Activated CD8-positive, alpha-beta memory T cell treated with anti-CD3 and anti-CD28 coated beads, Interleukin-2, amount 50 U/mL, for 1 hour (primary cell): ENCODE measurements around the gene REPS2.

Experiments
- DNase-seq: peaks from one replicate; pipeline ENCODE4 v3.0.0-alpha.2; 2020; ENCODE audit errors: extremely low read depth

REPS2 gene

DNA sequence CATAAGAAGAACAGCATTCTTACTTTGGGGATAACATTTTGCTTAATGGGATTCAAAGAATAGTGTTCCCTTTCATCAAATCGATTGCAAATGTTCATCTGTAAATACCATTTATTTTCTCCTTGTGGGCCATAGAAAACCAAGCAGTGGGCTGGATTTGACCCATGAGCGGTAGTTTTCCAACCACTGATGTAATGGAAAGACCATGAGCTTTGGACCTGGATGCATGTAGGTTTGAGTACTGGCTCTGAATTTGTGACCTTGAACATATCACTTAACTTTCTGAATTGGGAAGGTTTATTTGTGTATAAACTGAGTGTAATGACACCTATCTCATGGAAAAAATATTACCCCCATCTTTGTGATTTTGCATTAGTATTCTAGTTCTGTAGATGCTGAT, 54.3 kb downstream of the REPS2 start:
- DNase-seq = no peak

DNA sequence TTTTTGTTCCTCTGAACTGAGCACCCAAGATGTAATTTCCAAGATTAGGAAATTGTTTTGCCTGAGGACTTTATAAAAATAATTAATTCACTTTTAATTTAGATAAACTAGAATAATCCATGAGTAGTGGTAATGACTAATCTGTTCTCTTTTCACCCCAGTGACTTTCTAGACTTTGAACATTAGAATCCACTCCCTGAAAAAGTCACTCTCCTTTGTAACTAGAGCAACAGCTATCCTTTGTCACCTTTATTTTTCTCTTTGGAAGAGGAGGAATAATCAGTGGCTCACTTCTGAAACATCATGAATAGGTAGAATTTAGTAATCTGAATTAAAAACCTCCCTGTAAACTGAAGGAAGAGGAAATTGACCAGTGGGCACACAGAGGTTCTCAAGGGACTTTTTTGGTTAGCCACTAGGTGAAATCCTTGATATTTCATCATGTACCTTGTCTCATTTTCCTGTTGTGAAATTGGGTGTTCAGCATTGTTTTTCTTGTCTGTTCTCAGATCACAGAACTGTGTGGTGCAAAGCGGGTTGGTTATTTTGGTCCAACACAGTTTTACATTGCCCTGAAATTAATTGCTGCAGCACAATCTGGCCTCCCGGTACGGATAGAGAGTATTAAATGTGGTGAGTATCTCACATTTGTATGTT, 59.4 kb downstream of the REPS2 start:
- no peak for DNase-seq

DNA sequence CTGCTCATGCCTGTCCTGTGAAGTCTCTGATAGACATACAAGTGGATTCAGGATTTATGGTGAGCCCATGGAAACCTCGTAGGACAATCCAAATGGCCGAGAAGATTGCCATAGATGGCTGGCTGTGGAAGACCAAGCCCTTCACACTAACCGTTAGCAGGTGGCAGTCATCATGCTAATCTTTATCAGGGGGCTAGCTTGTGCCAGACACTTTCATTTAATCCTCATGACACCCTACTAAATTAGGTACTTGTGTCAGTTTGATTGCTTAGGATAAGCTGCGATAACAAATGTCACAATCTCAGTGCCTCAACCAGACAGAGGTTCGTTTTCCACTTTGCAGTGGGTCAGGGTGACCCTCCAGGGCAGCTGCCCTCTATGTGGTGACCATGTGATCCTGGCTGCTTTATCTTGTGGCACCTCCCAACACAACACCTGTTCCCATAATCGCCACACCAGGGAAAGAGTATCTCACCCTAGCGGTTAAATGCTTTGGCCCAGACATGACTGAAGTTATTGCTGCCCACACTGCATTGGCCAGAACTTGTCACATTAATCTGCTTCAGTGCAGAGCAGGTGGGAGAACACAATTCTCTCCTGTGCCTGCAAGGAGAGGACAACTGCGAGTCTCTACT, 60.8 kb downstream of the REPS2 start:
- DNase-seq = no peak

DNA sequence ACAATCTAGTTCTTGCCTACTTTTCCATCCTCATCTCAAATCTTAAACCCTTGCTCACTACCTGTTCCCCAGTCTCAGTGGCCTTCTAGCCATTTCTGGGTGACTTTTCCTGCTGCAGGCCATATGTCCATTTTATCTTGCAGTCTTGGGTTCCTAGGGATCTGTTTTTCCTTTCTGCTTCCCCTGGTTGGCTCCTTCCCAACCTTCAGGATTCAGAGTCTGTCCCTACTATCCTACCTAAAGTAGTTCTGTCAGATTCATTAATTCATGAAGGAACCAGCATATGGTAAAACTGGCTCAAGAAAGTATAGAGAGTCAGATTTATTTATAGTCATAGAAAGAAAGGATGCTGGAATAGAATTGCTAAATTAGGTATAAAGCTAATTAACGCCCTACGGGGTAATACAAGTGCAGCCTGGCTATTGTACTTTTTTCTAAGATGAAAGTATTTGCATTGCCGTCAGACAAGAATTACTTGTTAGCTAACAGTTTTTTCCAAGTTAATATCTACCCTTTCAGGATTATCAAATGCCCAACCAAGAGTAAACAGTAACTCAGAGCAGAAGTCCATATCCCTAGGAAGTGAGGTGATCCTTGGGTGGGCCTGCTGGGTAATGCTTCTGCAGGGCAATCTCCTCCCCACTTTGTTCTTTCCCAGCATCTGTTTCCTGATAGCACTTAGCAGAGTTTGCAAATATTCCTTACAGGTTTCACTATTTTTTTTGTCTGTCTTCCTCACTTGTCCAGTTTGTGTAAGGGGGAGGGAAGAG, 63.6 kb downstream of the REPS2 start:
- DNase-seq = no peak

DNA sequence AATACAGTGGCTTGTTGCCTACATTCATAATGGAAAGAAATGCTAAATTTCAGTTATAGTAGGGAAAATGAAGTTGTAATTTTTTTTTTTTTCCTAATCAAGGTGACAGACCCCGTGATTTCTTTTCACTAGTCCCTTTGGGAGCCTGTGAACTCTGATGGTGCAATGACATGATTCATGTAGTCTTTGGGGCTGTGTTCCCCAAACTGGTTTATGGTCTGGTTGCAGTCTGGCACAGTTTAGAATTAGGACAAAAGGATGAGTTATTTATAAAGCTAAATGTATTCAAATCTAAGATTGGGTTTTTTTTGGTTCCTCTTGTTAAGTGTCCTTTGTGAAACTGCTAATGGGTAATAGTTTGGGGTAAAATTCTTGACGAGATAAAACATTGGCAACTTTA, 66.0 kb downstream of the REPS2 start:
- DNase-seq = no peak

DNA sequence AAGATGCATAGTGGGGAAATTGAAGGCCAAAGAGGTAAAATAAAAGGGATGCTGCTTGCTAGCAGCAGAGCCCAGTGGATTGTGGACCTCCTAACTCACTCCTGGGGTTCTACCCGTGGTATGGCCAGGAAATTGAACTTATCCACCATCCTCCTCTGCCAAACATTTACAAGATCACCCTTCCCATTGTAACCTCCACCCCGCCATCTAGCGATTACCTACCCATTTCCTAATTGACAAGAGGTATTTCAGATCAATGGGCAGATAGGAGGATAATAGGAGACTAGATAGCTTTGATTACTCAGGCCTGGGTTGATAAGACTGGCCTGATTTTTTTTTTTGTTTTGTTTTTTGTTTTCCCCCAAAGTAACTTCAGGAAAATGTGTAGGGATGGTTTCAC, 67.8 kb downstream of the REPS2 start:
- DNase-seq = no peak

DNA sequence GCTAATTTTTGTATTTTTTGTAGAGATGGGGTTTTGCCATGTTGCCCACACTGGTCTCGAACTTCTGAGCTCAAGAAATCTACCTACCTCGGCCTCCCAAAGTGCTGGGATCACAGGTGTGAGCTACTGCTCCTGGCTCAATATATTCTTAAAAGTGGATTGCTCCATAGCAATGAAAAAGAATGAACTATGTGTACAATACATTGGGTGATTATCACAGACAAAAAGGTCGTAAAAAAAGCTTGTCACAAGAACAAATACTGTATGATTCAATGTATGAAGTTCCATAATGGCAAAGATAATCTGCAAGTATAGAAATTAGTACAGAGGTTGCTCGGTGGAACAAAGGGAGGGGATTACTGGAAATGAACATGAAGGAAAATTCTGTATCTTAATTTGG, 70.7 kb downstream of the REPS2 start:
- no peak for DNase-seq

DNA sequence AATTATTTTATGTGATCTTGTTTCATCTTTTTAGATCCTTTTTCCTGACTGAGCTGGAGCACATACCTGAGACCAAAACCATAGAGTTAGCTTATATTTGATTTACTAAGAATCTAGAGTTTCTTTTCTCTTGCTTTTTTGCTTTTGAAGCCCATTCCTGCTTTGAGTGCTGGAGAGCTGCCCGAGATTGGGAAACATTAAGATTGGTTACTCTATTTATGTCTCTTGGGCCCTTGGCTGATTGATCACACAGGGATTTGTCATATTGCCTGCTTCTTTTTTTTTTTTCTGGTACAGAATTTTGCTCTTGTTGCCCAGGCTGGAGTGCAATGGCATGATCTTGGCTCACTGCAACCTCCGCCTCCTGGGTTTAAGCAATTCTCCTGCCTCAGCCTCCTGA, 73.9 kb downstream of the REPS2 start:
- DNase-seq = no peak

DNA sequence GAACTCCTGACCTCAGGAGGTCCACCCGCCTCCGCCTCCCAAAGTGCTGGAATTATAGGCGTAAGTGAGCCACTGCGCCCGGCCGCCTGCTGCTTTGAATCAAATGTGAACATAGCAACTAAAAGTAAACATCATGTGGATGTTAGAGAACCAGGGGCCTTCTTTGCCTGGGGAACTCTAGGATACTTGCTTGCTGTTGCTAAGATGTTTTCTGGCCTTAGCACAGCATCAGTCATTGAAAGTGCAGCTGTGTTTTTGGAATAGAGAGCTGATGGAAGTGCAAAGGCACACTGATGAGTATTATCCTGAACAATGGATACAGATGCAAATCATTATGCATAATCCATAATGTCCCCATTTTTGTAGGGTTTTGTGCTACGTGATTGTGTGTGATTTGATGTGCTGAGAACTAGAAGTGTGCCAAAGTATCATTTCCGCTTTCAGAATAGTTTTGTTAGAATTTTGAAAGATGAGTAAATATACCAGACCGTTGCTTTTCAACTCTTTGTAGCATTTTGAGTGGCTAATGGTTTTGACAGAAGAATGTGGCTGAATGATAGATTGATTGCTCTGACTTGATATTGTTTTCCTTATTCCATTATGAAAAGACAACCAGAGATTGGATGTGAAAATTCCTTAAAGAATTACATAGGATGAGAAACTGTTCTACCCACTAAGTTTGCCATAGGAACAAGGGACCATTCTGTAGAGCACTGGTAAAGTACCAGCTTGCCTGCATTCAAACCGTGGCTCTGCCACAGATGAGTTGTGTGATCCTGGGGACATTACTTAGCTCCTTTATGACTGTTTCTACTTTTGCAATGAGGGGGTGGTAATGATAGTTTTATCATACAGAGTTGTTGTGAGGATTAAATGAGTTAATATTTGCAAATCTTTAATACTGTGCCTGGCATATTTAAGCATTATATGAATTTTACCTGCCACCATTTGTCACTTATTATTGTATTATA, 74.7 kb downstream of the REPS2 start:
- no peak for DNase-seq

DNA sequence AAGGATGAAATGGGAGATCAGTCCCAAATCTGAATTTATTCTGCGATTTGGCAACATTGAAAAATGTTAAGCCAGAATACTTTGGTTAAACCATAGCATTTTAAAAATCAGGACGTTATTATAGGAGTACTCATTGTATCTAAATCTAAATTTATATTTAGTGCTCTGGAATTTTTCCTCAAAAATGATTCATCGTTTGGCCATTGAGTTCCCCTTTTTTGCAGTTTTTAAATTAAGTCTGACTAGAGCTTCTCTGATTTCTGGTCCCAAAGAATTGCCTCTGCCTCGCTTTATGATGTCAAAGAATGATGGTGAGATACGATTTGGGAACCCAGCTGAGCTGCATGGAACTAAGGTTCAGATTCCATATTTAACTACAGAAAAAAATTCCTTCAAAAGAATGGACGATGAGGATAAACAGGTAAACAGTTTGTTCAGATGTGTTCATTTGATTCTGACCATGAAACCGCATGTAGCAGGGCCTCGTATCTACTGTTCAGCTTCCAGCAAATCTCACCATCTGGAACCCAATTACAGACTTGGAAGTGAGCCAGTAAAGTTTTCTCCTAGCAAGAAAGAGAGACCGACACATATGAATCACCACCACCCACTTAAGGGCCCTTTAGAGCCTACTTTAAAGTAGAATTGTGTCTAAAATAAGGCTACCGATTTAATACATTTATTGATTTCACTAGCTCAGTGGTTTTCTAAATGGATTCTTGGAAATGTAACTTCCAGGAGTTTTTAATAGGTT, 75.6 kb downstream of the REPS2 start:
- DNase-seq = no peak

DNA sequence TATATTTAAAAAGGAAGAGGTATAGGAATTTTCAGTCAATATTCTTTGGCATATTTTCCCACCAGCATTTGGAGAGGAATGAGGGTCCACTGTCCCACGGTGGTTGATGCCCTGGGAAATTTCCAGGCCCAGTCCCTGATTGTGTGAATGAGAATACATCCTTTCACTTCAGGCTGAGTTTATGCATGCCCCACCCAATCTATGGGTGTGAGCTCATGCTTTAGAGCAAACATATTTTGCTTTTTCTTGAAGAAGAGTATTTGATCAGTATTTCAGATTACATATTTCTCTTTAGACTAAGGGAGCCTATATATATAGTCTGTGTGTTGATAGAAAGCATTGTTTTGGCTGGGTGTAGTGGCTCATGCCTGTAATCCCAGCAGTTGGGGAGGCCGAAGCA, 77.2 kb downstream of the REPS2 start:
- no peak for DNase-seq

DNA sequence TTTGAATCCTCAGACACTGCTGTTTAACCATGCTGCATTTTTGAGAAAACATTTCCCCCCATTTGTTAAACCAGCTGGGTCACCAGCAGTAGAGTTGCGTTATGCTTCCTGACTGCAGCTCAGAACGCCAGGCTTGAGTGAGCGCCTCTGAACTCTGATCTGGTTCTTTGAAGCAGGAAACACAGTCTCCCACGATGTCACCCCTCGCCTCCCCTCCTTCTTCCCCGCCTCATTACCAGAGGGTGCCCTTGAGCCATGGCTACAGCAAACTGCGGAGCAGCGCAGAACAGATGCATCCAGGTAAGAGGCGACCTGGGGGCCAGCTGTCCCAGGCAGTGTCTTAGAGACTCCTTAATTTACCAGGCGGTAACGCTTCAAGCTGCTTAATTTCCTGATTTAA, 78.4 kb downstream of the REPS2 start:
- no peak for DNase-seq

DNA sequence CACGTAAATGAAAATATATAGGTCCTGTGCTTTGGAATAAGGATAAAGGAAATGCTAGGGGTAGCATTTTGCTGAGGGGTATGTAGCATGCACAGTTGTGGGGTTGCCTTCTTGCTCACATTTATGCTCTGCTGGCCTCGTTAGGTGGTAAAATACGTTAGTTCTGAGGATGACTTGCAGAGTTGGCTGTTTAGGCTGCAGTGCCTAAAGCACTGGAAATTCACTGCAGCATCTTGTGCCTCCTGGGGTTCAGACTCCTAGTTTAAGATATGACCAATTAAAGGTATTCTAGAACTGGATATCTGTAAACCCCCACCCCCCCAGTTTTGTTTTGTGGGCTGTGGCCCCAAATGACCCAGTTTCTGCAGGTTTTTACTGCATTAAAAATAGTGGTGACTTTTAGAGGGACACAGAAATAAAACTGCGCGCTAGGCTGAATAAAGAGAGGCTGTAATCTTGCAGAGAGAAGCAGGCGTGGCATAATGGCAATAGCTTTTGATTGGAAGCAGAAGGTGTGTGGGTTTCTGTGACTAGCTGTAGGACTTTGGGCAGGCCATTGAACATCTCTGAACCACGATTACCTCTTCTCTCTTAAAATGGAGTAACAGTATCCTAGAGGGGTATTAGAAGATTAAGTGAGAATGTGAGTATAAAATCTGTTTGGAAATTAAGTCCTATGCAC, 79.3 kb downstream of the REPS2 start:
- no peak for DNase-seq

DNA sequence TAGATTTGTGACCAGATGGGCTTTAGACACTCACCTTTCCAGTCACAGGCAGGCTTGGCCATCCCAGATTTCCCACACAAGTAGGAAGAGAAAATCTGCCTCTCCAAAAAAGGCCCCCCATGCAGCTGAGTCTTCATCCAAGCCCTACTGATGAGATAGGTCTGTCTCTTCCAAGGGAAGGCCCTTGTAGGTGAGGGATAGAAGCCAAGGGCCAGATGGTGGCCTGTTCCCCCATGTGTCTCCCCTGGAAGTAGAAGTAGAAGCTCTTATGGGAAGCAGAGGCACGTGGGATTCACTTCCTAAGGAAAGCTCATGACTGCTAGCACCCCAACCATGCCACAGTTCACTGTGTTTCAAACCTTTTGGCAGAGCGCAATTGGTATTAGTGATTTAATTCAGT, 81.5 kb downstream of the REPS2 start:
- DNase-seq = no peak

DNA sequence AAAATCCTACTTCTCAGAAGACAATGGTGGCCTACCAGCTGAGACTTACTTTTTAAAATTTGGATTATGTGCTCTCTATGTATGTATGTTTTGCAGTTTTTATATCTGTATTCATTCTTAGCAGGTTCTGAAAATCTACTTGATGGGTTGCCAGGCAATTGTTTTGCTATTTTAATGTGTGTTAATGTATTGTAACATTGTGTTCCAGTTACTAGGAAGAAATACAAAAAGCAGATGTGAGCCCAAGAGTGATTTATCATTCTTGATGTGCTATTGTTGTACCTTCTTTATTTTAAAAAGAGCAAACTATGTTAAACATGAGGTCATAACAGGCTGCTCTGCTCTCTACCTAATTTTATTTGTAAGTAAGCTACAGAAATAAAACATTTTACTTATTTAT, 81.9 kb downstream of the REPS2 start:
- no peak for DNase-seq

DNA sequence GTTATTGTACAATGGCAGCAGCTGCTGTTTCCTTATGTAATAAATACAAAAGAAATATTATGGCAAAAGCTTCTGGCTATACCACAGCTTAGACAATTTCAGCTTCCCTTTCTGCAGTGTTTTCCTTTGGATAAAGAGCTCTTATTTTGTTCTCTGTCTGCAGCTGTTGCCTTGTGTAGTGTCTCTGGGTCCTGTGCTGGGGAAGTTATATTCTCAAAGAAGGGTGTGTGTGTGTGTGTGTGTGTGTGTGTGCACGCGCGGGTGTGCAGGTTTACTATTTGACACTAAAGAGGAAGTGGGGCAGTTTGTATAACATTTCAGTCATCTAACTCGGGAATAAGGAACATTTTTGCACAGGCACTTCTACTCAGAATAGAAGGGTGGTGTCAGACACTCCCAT, 83.6 kb downstream of the REPS2 start:
- DNase-seq = no peak

DNA sequence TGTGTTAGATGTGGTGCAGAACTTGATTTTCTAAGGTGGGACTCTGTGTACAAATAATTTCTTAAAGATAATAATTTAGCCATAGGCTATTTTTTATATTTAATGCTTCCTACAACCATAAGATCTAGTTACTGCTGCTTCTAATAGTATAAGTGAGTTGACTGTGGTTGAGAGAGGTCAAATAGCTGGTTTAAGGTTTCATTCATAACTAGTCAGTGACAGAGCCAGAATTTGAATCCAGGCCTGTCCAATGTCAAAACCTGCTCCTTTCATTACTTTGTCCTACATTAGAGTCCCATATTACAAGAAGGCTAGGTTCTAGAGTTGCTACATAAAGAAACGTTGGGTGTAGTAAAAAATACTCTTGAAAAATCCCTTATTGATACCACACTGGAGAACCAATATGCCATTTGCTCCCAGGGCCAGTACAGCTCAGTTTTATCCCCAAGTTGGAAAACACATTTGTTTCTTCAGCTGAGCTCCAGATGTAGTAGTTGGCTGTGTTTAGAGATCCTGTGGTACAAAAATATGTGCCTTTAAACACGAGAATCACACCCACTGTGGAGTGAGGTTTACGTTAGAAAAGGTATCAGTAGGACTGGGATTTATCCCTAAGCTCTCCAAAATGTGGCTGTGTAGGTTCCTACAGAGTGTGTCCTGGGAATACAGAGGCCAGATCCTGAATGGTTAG, 84.3 kb downstream of the REPS2 start:
- DNase-seq = no peak

DNA sequence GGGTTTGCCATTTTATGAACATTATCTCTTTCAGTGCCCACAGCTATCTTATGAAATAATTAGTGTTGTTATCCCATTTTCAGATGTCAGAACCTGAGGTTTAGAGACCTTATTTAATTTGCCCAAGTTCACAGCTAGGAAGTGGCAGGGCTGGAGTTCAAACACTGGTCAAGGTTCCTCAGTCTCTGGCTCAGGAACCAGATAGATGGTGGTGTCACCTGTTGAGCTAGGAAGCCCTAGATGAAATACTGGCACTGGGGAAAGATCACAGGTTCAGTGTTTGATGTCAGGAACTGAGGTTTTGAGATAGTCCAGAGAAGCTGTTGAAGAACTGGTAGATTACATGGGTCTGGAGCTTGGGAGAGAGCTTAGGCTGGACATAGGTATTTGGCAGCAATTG, 85.4 kb downstream of the REPS2 start:
- DNase-seq = no peak

DNA sequence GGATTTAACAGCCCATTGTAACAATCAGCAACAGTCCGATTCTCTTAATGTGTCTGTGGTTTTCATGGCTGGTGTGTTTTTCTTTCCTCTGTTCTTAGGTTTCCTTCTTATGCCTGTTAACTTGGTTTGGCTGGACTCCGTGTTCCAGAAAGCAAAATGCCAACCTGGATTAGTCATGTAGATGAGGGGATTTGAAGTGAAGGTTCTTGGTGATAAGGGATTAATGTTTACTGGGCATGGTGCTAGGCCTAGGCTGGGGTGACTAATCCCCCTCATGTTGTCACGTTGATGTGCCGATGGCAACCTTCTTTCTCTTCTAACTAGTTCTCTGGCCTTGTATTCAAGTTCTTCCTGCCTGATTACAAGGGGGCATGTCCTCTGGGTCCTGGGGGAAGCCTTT, 85.9 kb downstream of the REPS2 start:
- no peak for DNase-seq

DNA sequence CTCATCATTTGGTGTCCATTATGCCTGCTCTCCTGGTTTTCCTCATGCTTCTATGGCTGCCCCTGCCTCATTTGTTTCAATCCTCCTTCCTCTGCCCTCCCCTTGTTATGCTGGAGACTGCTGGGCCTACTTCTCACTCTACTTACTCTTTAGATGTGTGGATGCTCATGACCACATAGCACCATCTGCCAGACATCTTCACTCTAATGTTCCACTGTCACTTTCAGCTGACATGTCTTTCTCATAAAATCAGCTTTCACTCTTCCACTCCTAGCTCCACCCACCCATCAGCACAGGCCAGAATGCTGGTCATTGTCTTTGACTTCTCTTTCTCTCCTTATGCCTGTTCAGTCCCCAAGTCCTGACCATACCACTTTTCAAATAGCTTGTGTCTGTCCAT, 86.8 kb downstream of the REPS2 start:
- no peak for DNase-seq
